ENCODE data around the gene GLCE.
"Not testable (repeated sequence)": the region's sequence is repeated elsewhere in the genome, so short reads cannot be mapped to it uniquely, and the experiment has no call there.

GRCh38 chr15:69169540-69169939 is 9.1 kb downstream of the GLCE start:
- not testable (repeated sequence) for TF ChIP-seq CTCF (IDR thresholded peaks at IDR 0.05 in 4 of 5, conservative IDR thresholded peaks at IDR 0.05 in 1 of 5); POLR2A (IDR thresholded peaks at IDR 0.05)
